Tibial nerve (tissue), 4 donors: ENCODE results near the gene KCTD16. TPM values are rescaled to one million over a fixed set of nuclear protein-coding genes. Genes with fewer than 3 reads are reported as not detected.

ENCODE experiments used
- DNase-seq, 2 donors: peaks; one replicate each; pipeline ENCODE4 v3.0.0-alpha.2; 2019; ENCODE audit warnings: low spot score in 2 of 2
- H3K27ac ChIP-seq, 4 donors: fragments of 200-600 bp; sonication (generic) in 3 of 4; one replicate each; pipeline ENCODE4 v1.5.1; 2017 to 2019; ENCODE audit warnings: mild to moderate bottlenecking in 1 of 4
- H3K27me3 ChIP-seq, 2 donors: fragments of 200-600 bp; sonication (generic) in 1 of 2; one replicate each; pipeline versions ENCODE4 v1.5.1 to v1.6.0; 2017 to 2019
- H3K36me3 ChIP-seq, 3 donors: fragments of 200-600 bp; sonication (generic); one replicate each; pipeline ENCODE4 v1.5.1; 2018 to 2019
- H3K4me1 ChIP-seq, 4 donors: fragments of 200-600 bp; sonication (generic) in 3 of 4; one replicate each; pipeline ENCODE4 v1.5.1; 2017 to 2019
- H3K4me3 ChIP-seq, 4 donors: fragments of 200-600 bp; sonication (generic) in 3 of 4; one replicate each; pipeline ENCODE4 v1.5.1; 2017 to 2019; ENCODE audit warnings: mild to moderate bottlenecking in 1 of 4, moderate library complexity in 1 of 4
- H3K9me3 ChIP-seq, 4 donors: fragments of 200-600 bp; sonication (generic) in 3 of 4; one replicate each; pipeline ENCODE4 v1.5.1; 2017 to 2019
- CTCF ChIP-seq, 5 experiments: fragments of 200-600 bp in 3 of 5; fragments of 450-650 bp in 2 of 5; sonication (generic) in 3 of 5; IDR thresholded peaks; one replicate each; pipeline ENCODE4 v1.5.1; 2016 to 2019; ENCODE audit warnings: antibody characterized with exemption in 5 of 5, mild to moderate bottlenecking in 3 of 5, moderate library complexity in 2 of 5
- EP300 ChIP-seq, 2 donors: sonication (generic); formaldehyde crosslinking; IDR thresholded peaks; one replicate each; pipeline ENCODE4 v1.6.1; 2017; ENCODE audit warnings: antibody characterized with exemption in 2 of 2, mild to moderate bottlenecking in 1 of 2
- POLR2A ChIP-seq, 2 donors: fragments of 450-650 bp; IDR thresholded peaks; one replicate each; pipeline ENCODE4 v1.6.1; 2017; ENCODE audit warnings: antibody characterized with exemption in 2 of 2, mild to moderate bottlenecking in 2 of 2, moderate library complexity in 2 of 2
- WGBS, 2 donors: methylation state at CpG; one replicate each; pipeline ENCODE4 v1.1.5; 2018; 5-methylcytosine and 5-hydroxymethylcytosine counted together
- total RNA-seq, 4 donors: library from RNA; depleted of rRNA; stranded (reverse); fragments of >200 nt; gene quantifications; one replicate each; pipeline ENCODE4 v1.1.0, GENCODE V29; 2016

Gene KCTD16
- total RNA-seq, 4 donors from 2014 or later: under 0.01 to 0.44 (median 0.41) TPM

DNA sequence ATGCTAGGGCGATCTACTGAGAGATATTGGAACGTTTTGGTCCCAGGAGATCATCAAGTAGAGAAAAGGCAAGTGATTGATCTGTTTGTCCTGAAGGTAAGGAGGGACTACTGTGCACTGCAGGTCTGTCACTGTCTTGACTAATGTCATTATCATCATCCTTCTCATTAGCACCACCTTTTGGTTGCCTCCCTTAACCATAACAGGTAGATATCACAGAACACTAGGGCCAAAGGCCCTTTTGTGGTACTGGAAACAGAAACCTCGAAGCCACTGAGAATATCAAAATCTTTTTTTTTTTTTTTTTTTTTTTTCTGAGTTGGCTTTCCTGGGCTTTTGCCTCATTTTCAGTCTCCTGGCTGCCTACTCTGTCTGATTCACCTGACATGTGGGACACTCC, 134.0 kb downstream of the KCTD16 start:
- Histone ChIP-seq H3K36me3 (no peaks in the 10 kb centered on the region), H3K4me1 (no peaks in the 10 kb centered on the region), H3K9me3 (no peaks in the 10 kb centered on the region), H3K4me3 (no peak overlapping the region), H3K27ac (no peak overlapping the region), H3K27me3 (no peaks in the 10 kb centered on the region)
- TF ChIP-seq POLR2A (IDR thresholded peaks at IDR 0.05): no peak
- 69 to 85% methylated on average over 3 of the region's 3 CpGs for WGBS, 2 donors
- no peak for DNase-seq

GRCh38 chr5:144307736-144308135, 137.1 kb downstream of the KCTD16 start:
- DNase-seq: no peak
- H3K36me3 ChIP-seq: no peaks in the 10 kb centered on the region
- no peaks in the 10 kb centered on the region for H3K9me3 ChIP-seq
- no peak overlapping the region for H3K27ac ChIP-seq
- H3K4me3 ChIP-seq: no peak overlapping the region
- TF ChIP-seq EP300 (IDR thresholded peaks at IDR 0.05) (no peak), CTCF (IDR thresholded peaks at IDR 0.05) (no peak), POLR2A (IDR thresholded peaks at IDR 0.05) (no peak)
- H3K4me1 ChIP-seq: no peaks in the 10 kb centered on the region
- H3K27me3 ChIP-seq: no peaks in the 10 kb centered on the region
- 58 to 61% methylated on average over 4 of the region's 4 CpGs for WGBS, 2 donors

GRCh38 chr5:144308174-144308573, 137.5 kb downstream of the KCTD16 start:
- Histone ChIP-seq H3K27me3 (no peaks in the 10 kb centered on the region), H3K4me1 (no peaks in the 10 kb centered on the region), H3K4me3 (no peak overlapping the region), H3K27ac (no peak overlapping the region), H3K9me3 (no peaks in the 10 kb centered on the region), H3K36me3 (no peaks in the 10 kb centered on the region)
- TF ChIP-seq CTCF (IDR thresholded peaks at IDR 0.05): no peak
- no peak for TF ChIP-seq POLR2A (IDR thresholded peaks at IDR 0.05)
- no peak for TF ChIP-seq EP300 (IDR thresholded peaks at IDR 0.05)
- DNase-seq: no peak
- 89 to 91% methylated on average over 5 of the region's 5 CpGs for WGBS, 2 donors

- WGBS, 2 donors: 35 to 36% methylated on average over 5 of the region's 5 CpGs
- Histone ChIP-seq H3K27ac (no peak overlapping the region), H3K9me3 (no peaks in the 10 kb centered on the region), H3K4me3 (no peak overlapping the region), H3K36me3 (no peaks in the 10 kb centered on the region), H3K27me3 (no peaks in the 10 kb centered on the region), H3K4me1 (no peaks in the 10 kb centered on the region)
- no peak for DNase-seq
- TF ChIP-seq EP300 (IDR thresholded peaks at IDR 0.05): no peak
- TF ChIP-seq CTCF (IDR thresholded peaks at IDR 0.05): no peak
- TF ChIP-seq POLR2A (IDR thresholded peaks at IDR 0.05): no peak
Observed at GRCh38 chr5:144308906-144309670, 138.4 kb downstream of the KCTD16 start.

- WGBS, 2 donors: 96 to 98% methylated on average over 2 of the region's 2 CpGs
- Histone ChIP-seq H3K27me3 (no peaks in the 10 kb centered on the region), H3K27ac (no peak overlapping the region), H3K9me3 (no peaks in the 10 kb centered on the region), H3K36me3 (no peaks in the 10 kb centered on the region), H3K4me3 (no peak overlapping the region), H3K4me1 (no peaks in the 10 kb centered on the region)
- TF ChIP-seq EP300 (IDR thresholded peaks at IDR 0.05): no peak
- no peak for TF ChIP-seq POLR2A (IDR thresholded peaks at IDR 0.05)
- no peak for TF ChIP-seq CTCF (IDR thresholded peaks at IDR 0.05)
- DNase-seq: no peak
Observed at GRCh38 chr5:144310621-144311020, 139.9 kb downstream of the KCTD16 start.
